ENCODE data around the gene LANCL1. TPM values are rescaled to one million over a fixed set of nuclear protein-coding genes. Genes with fewer than 3 reads are reported as not detected.

LANCL1 gene
- 50.8 TPM for total RNA-seq
- long read RNA-seq, full-length matches to known transcripts, result 50 of 61 reads
- long read RNA-seq, partial matches to known transcripts, result 6 of 61 reads
- long read RNA-seq, other reads (novel, unspliced or antisense), result 5 of 61 reads

GRCh38 chr2:210476194-210477128, at the start of gene LANCL1:
Gene LANCL1, minus strand, starts transcription at chr2:210476759. Its CDS starts 363 bp downstream, at chr2:210476396.
- peak; percentile 97 for DNase-seq (ENCODE audit: low spot score)
- intact Hi-C loops (cut with DNase I), result no loop called here

- intact Hi-C loops (cut with DNase I), result no loop called here
- no peak for DNase-seq (ENCODE audit: low spot score)
Observed at GRCh38 chr2:210524533-210524932, 48.0 kb upstream of the LANCL1 start.

DNA sequence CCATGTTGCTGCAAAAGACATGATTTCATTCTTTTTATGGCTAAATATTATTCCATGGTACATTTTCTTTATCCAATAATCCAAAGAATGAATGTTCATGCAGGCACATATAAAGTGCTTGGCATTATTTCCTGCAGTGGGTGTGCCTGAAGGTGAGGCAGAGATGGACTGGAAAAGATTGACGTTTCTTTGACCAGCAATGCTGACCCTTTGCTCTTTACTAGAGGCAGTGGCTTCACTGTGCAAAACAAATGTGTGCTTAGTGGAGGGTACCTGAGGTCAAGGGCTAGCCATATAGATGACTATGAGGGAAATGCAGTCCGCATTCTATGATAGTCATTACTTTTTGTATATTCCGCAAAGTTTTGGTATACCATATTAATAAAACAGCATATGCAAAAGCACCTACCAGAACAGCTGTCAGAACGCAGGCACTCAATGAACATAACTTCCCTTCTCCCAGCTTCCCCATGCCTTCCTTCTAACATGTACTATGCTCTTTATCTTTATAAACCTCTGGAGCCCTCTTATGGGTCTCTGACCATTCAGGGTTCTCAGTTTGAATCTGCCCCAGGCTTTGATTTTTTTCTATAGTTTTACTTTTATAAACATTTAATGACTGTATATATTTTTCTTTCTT, 47.2 kb upstream of the LANCL1 start:
- intact Hi-C loops (cut with DNase I), result no loop called here
- DNase-seq (ENCODE audit: low spot score), result no peak

- intact Hi-C loops (cut with DNase I), result no loop called here
- DNase-seq (ENCODE audit: low spot score), result no peak
Observed at GRCh38 chr2:210522399-210522798, 45.8 kb upstream of the LANCL1 start.

DNA sequence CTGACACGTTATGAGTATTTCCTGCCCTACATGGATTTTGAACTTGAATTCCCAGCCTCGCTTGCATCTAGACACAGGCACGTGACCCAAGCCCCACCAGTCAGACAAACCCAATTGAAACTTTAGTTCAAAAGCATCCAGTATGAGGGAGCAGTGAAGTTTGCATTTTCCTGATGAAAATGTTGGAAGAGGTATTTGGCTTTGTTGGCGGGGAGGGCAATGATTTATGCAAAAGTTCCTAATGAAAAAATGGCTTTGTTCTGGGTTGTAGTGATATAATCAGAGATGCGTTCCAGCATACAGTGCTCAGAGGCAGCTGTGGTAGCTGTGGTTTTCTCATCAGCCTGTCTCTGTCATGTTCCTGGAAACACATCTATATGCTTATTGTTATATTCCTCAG, 43.0 kb upstream of the LANCL1 start:
- intact Hi-C loops (cut with DNase I), result no loop called here
- no peak for DNase-seq (ENCODE audit: low spot score)

- intact Hi-C loops (cut with DNase I), result no loop called here
- no peak for DNase-seq (ENCODE audit: low spot score)
Observed at GRCh38 chr2:210517264-210517663, 40.7 kb upstream of the LANCL1 start.

DNA sequence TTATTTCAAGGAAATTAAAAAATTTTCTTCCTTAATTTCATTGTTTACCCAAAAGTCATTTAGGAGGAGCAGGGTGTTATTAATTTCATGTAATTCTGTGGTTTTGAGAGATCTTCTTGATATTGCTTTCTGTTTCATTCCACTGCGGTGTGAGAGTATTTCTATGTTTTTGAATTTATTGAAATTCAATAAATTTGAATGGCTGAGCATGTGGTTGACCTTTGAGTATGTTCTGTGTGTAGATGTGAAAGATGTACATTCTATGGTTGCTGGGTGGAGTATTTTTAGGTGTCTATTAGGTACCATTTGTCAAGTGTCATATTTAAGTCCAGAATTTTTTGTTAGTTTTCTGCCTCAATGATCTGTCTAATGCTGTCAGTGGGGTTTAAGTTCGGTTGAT, 39.4 kb upstream of the LANCL1 start:
- intact Hi-C loops (cut with DNase I), result no loop called here
- DNase-seq (ENCODE audit: low spot score), result no peak

GRCh38 chr2:210503725-210504191, 27.2 kb upstream of the LANCL1 start:
- no peak for DNase-seq (ENCODE audit: low spot score)
- intact Hi-C loops (cut with DNase I), result no loop called here

GRCh38 chr2:210503001-210503623, 26.6 kb upstream of the LANCL1 start:
- intact Hi-C loops (cut with DNase I), result no loop called here
- DNase-seq (ENCODE audit: low spot score), result no peak

- DNase-seq (ENCODE audit: low spot score), result no peak
- intact Hi-C loops (cut with DNase I), result no loop called here
Observed at GRCh38 chr2:210496512-210496911, 20.0 kb upstream of the LANCL1 start.

GRCh38 chr2:210493528-210493927, 17.0 kb upstream of the LANCL1 start:
- no peak for DNase-seq (ENCODE audit: low spot score)
- intact Hi-C loops (cut with DNase I), result no loop called here

DNA sequence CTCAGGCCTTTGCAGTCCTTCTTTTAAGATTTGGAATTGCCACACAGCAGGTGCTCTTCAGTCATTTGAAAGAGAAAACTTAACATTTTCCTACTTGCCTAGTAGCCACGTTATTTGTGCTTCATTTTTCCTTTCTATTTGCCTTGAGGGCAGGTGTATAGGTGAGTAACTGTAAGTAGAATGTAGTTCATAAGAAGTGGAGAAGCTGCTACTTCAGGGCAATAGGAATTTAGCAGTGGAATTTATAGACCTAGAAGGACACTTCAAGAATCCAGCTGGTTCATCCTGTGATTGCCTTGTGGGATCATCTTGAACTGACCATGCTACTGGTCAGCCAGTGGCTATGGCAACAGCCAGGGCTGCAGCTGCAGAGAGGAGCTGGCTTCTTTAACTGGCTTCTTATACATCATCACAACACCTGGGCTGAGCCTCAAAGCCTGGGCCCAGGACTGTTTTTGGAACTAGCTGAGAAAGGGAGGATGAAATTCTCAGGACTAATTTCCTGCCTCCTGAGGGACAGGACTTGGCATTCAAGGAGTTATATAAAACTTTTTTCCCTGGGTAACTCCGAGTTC, 5.1 kb upstream of the LANCL1 start:
- intact Hi-C loops (cut with DNase I), result no loop called here
- DNase-seq (ENCODE audit: low spot score), result no peak

GRCh38 chr2:210480764-210481163, 4.2 kb upstream of the LANCL1 start:
- no peak for DNase-seq (ENCODE audit: low spot score)
- intact Hi-C loops (cut with DNase I), result no loop called here

DNA sequence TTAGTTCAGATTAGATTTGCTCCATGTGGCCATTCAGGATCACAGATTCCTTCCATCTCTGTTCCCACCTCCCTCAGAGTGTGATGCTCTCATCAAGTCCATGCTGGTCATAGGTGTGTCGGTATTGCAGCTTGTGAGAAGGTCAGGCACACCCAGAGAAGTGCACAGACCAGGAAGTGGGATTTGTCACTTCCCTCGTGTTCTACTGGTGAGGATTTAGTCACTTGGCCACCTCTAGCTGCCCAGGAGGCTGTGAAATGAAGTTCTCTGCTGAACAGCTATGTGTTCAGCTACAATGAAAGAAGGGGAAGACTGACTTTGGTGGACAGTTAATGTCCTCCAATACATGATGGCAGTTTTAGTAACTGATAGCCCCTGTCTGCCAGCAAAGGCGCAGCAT, 3.5 kb upstream of the LANCL1 start:
- intact Hi-C loops (cut with DNase I), result no loop called here
- no peak for DNase-seq (ENCODE audit: low spot score)

DNA sequence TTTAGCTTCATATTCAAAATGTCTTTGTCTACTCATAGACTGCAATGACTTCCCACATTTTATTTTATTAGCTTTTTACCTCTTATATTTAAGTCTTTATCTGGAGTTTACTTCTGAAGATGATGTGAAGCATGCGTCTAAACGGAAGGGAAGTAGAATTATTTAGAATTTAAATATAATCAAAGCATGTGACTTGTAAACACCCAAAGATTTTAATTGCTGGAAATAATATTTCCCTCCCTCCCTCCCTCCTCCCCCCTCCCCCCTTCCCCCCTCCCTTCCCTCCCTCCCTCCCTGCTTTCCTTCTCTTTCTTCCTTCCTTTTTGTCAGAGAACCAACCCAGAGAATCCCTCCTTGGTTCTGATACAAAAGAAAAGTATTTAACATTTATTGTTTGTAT, 2.1 kb upstream of the LANCL1 start:
- intact Hi-C loops (cut with DNase I), result no loop called here
- no peak for DNase-seq (ENCODE audit: low spot score)

DNA sequence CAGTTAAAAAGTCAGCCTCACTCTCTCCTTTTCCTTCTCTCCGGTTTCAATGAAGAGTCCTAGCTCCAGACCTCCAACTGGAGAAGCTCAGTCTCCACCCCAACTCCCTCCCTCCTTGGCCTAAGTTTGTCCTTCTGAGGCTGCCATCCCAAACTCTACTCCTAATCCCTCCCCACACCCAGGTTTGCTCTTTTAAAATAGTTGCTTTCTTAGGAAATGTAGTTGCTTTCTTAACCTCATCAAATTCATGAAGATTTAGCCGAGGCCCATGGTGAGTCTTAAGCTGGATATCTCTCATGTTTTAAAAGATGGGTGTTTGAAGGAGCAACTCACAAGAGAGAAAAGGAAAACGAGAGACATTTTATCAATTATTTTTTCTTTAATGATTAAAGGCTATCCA, 937 bp upstream of the LANCL1 start:
- intact Hi-C loops (cut with DNase I), result no loop called here
- no peak for DNase-seq (ENCODE audit: low spot score)

DNA sequence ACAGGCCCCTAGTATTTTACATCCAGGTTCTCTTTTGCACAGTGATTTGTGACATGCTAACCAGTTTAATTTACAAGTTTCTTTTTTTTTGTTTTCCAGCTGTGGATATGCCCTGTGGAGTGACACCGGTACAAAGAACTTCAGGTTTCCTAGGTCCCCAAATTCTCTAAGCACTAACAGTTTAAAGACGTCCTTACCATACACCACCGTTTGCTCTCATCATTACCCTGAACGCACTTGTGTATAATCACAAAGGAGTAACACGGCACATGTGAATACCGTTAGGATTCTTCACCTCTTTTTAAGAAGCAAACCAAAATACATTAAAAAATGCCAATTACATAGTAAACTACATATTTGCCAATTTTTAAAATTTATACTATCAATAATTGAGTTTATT, 853 bp downstream of the LANCL1 start:
- DNase-seq (ENCODE audit: low spot score), result no peak
- intact Hi-C loops (cut with DNase I), result no loop called here

DNA sequence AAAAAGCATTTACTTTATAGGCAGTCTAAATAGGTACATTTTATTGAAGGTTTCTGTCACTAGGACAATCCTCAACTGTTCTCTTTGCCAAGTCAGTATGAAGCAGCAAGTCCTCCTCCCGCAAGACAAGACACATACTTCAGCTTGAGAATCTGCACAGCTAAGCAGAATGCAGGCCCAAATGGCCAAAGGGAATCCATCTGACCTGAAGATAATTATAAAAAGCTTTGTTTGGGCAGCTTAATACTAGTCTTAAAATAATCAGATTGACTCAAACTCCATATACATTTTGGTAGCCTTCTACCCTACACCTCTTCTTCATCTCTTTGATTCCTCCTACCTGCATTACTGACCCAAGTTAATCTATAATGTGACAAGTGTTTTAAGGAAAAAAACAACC, 1.8 kb downstream of the LANCL1 start:
- no peak for DNase-seq (ENCODE audit: low spot score)
- intact Hi-C loops (cut with DNase I), result no loop called here

GRCh38 chr2:210461401-210461800, 15.2 kb downstream of the LANCL1 start:
- intact Hi-C loops (cut with DNase I), result no loop called here
- DNase-seq (ENCODE audit: low spot score), result no peak

Data from cardiac septum (tissue), 1 donor.